Uterus (tissue), 2 donors: ENCODE data around the gene RABGAP1L.

Experiments
- POLR2A ChIP-seq, 2 donors: fragments of 450-650 bp; IDR thresholded peaks; one replicate each; pipeline ENCODE4 v1.6.1; 2016; ENCODE audit warnings: antibody characterized with exemption in 2 of 2, mild to moderate bottlenecking in 1 of 2, moderate library complexity in 1 of 2
- TF ChIP-seq, protein P1 (sequence below), 4 experiments: fragments of 200-600 bp in 2 of 4; fragments of 450-650 bp in 2 of 4; sonication (generic) in 2 of 4; IDR thresholded peaks; one replicate each; pipeline ENCODE4 v1.5.1; 2016 to 2019; ENCODE audit warnings: antibody characterized with exemption in 4 of 4, mild to moderate bottlenecking in 2 of 4, moderate library complexity in 1 of 4

DNA sequence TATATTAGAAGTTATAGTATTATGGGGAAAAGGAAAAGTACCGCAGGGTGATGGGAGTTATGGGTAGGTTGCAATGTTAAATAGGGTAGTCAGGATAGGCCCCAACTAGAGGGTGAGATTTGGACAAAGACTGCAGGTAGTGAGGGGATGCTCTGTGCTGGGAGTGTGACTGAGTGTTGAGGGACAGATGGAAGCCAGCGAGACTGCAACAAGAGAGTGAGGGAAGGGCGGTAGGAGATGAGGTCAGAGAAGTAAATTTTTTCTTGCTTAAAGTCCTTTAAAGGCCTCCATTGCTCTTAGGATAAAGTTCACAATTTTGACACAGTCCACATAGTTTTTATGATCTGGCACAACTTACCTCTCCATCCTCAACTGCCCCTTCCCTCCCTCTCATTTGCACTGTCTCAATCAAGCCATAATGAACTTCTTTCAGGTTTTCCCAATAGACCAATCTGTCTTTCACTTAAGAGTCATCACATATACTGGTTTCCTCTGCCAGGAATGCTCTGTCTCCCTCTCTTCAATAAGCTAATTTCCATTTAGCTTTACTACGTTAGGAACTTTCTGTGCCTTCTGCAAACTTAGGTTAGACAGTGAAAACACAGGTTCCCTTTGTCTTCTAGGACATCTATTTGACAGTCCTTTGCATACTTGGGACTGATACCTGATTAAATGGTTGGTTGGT is 602.7 kb downstream of the RABGAP1L start:
- TF ChIP-seq, protein P1, sequence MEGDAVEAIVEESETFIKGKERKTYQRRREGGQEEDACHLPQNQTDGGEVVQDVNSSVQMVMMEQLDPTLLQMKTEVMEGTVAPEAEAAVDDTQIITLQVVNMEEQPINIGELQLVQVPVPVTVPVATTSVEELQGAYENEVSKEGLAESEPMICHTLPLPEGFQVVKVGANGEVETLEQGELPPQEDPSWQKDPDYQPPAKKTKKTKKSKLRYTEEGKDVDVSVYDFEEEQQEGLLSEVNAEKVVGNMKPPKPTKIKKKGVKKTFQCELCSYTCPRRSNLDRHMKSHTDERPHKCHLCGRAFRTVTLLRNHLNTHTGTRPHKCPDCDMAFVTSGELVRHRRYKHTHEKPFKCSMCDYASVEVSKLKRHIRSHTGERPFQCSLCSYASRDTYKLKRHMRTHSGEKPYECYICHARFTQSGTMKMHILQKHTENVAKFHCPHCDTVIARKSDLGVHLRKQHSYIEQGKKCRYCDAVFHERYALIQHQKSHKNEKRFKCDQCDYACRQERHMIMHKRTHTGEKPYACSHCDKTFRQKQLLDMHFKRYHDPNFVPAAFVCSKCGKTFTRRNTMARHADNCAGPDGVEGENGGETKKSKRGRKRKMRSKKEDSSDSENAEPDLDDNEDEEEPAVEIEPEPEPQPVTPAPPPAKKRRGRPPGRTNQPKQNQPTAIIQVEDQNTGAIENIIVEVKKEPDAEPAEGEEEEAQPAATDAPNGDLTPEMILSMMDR (IDR thresholded peaks at IDR 0.05): no peak
- no peak for TF ChIP-seq POLR2A (IDR thresholded peaks at IDR 0.05)
